K562 (cell line): ENCODE results near the gene NRM. TPM values are rescaled to one million over a fixed set of nuclear protein-coding genes. Genes with fewer than 3 reads are reported as not detected.

Experiments
- CBFA2T3 ChIP-seq: fragments of 450-650 bp; IDR thresholded peaks from 2 replicates; pipeline ENCODE4 v1.6.1; 2017
- CREB5 ChIP-seq: fragments of 250-450 bp; sonication (Bioruptor Pico); IDR thresholded peaks from 2 replicates; pipeline ENCODE4 v1.5.0; 2020; ENCODE audit warnings: mild to moderate bottlenecking
- EGR1 ChIP-seq: fragments of 450-650 bp; conservative IDR thresholded peaks from 2 replicates; pipeline ENCODE4 v1.6.1; 2017; ENCODE audit warnings: mild to moderate bottlenecking
- GTF3C2 ChIP-seq: IDR thresholded peaks from 3 replicates; pipeline ENCODE4 v1.6.1; 2011; ENCODE audit warnings: borderline replicate concordance, mild to moderate bottlenecking, moderate library complexity; ENCODE audit not compliant: insufficient read length; ENCODE audit errors: extremely low read depth
- KDM2B ChIP-seq: fragments of 250-450 bp; sonication (Bioruptor Pico); IDR thresholded peaks from 2 replicates; pipeline ENCODE4 v1.8.0; 2021; ENCODE audit warnings: mild to moderate bottlenecking, moderate library complexity
- NCOA4 ChIP-seq: fragments of 450-650 bp; IDR thresholded peaks from 2 replicates; pipeline ENCODE4 v1.6.1; 2018; ENCODE audit warnings: mild to moderate bottlenecking; ENCODE audit not compliant: partially characterized antibody
- PHF8 ChIP-seq: fragments of 200-600 bp; sonication (generic); IDR thresholded peaks from 2 replicates; pipeline ENCODE4 v1.6.1; 2012; ENCODE audit warnings: mixed run types, mild to moderate bottlenecking, inconsistent platforms, low read length, moderate library complexity, borderline replicate concordance
- POLR2A ChIP-seq: fragments of 450-650 bp; conservative IDR thresholded peaks from 2 replicates; pipeline ENCODE4 v1.6.1; 2016
- RBM39 ChIP-seq: fragments of 200-400 bp; formaldehyde crosslinking; optimal IDR thresholded peaks from 2 replicates; pipeline ENCODE3; 2018; ENCODE audit warnings: low read depth, low read length
- RERE ChIP-seq: sonication (generic); formaldehyde crosslinking; IDR thresholded peaks from 2 replicates; pipeline ENCODE4 v1.8.0; 2023; ENCODE audit warnings: missing genetic modification reagents, mild to moderate bottlenecking, borderline replicate concordance
- RNF2 ChIP-seq: sonication (generic); IDR thresholded peaks from 2 replicates; pipeline ENCODE4 v1.6.1; 2016
- SNIP1 ChIP-seq: fragments of 450-650 bp; IDR thresholded peaks from 2 replicates; pipeline ENCODE4 v1.7.1; 2017; ENCODE audit warnings: low read depth, mild to moderate bottlenecking
- SRF ChIP-seq, 2 experiments: fragments of 250-450, 450-650 bp in 1 of 2; sonication (Bioruptor Pico) in 1 of 2; sonication (generic) in 1 of 2; formaldehyde crosslinking; IDR thresholded peaks; 2 replicates each; pipeline versions ENCODE4 v1.5.0 to v1.5.1; 2020 to 2022; ENCODE audit warnings: mild to moderate bottlenecking in 1 of 2, missing genetic modification reagents in 1 of 2
- YBX1 ChIP-seq: fragments of 450-650 bp; IDR thresholded peaks from 2 replicates; pipeline ENCODE4 v1.7.1; 2016; ENCODE audit warnings: mild to moderate bottlenecking
- ZNF12 ChIP-seq: sonication (generic); formaldehyde crosslinking; IDR thresholded peaks from 2 replicates; pipeline ENCODE4 v1.4.0; 2020; ENCODE audit warnings: mild to moderate bottlenecking, missing genetic modification reagents
- ZNF449 ChIP-seq: fragments of 250-450 bp; sonication (Bioruptor Pico); IDR thresholded peaks from 2 replicates; pipeline ENCODE4 v1.8.0; 2022; ENCODE audit warnings: moderate library complexity, mild to moderate bottlenecking, inconsistent platforms
- ZNF583 ChIP-seq: fragments of 250-450 bp; sonication (Bioruptor Pico); IDR thresholded peaks from 2 replicates; pipeline ENCODE4 v1.4.0; 2020
- ZNF764 ChIP-seq: fragments of 250-450 bp; sonication (Bioruptor Pico); IDR thresholded peaks from 2 replicates; pipeline ENCODE4 v1.4.0; 2020; ENCODE audit warnings: low read depth, mild to moderate bottlenecking, moderate library complexity
- polyA plus RNA-seq, 8 experiments: library from polyadenylated mRNA; depleted of rRNA in 4 of 8; stranded (reverse) in 5 of 8; unstranded in 3 of 8; fragments of >200 nt; fragmentation: Nextera tagmentation in 2 of 8; fragmentation: Illumina TruSeq in 1 of 8; extraction: Ambion mirVana in 2 of 8; extraction: Trizol in 1 of 8; gene quantifications; 2 replicates each; pipeline versions ENCODE4 v1.2.1 to v1.2.3, GENCODE V29; 2011 to 2014; ENCODE audit warnings: inconsistent platforms in 1 of 8, missing spikeins in 1 of 8
- total RNA-seq, 7 experiments: library from RNA; depleted of rRNA in 6 of 7; stranded (reverse); fragments of >200 nt in 6 of 7; fragmentation: Illumina TruSeq in 2 of 7; extraction: Trizol in 2 of 7; gene quantifications; 2 replicates each; pipeline versions ENCODE4 v1.2.1 to v1.2.3, GENCODE V29; 2011 to 2021; ENCODE audit warnings: low replicate concordance in 1 of 7

The NRM gene
- total and polyA plus RNA-seq, 9 of the 15 experiments (the other 6 are each of a cell fraction or from before 2014, with no cell fraction given) = 9.7 to 58.2 (median 18.1) TPM

- TF ChIP-seq CREB5 = no peak
- TF ChIP-seq PHF8 = no peak
- no peak for TF ChIP-seq RERE (CRISPR knock-in tag)
- 0 out of 4 replicates have a peak, but pooled peaks of 1 of the 2 experiments have one; percentile 61 for TF ChIP-seq SRF (CRISPR knock-in tag; IDR thresholded peaks at IDR 0.05)
- peak; percentile 2; the same call in 1 of the 2 replicates for TF ChIP-seq CBFA2T3
- no peak for TF ChIP-seq RBM39
- no peak for TF ChIP-seq RNF2
- TF ChIP-seq NCOA4 = no peak
- no peak for TF ChIP-seq SNIP1
- TF ChIP-seq EGR1 = no peak
- no peak for TF ChIP-seq ZNF449 (CRISPR knock-in tag)
- TF ChIP-seq POLR2A = peak; percentile 54
- no peak for TF ChIP-seq KDM2B (CRISPR knock-in tag)
- TF ChIP-seq YBX1 = no peak
- TF ChIP-seq ZNF12 (CRISPR knock-in tag) = no peak
- TF ChIP-seq ZNF764 = no peak
- no peak for TF ChIP-seq GTF3C2
- TF ChIP-seq ZNF583 (CRISPR knock-in tag) = no peak
These were observed 31.7 kb upstream of the NRM start (continued) for GRCh38 chr6:30722280-30723112.
